GM18499 (cell line): Measurements from ENCODE around the gene NUDCD3.
"Not testable (repeated sequence)": the region's sequence is repeated elsewhere in the genome, so short reads cannot be mapped to it uniquely, and the experiment has no call there.

ENCODE experiments used
- ATAC-seq: cut with Tn5 transposase; IDR thresholded peaks from one replicate; pipeline ENCODE4 v1.9.1; 2021; ENCODE audit warnings: moderate number of reproducible peaks; ENCODE audit not compliant: insufficient read depth, unreplicated experiment

NUDCD3 gene

DNA sequence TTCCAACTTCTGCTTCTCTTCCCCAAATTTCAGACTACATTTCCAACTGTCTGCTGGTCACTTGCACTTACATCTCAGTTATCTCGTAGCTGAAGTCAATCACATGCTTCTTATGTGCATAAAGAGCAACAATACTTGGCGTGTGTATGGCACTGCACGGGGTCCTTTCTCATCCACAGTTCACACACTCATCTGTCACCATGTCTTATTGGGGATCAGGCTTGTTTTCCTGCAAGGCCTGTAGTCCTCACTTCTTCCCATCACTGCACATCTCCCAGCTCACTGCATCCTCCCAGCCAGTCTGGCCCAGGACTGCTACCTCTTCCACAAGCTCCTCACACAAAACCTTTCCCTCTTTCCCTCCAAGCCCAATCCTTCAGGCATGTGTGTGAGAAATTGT, 35.3 kb downstream of the NUDCD3 start:
- ATAC-seq: no peak

DNA sequence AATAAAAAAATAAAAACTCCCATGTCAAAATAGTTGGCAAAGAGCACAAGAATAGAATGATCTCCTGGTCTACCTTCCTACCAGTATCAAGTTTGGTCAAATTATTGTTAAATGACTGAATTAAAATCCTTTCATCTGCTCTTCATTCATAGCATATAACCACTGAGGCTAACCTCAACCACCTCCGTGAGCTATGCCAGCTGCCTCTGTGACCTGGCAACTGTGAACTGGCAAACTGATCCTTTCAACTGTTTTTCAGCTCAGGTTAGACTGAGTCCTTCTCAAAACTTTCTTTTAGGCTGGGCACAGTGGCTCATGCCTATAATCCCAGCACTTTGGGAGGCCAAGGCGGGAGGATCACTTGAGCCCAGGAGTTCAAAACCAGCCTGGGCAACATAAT, 36.1 kb downstream of the NUDCD3 start:
- ATAC-seq: no peak

DNA sequence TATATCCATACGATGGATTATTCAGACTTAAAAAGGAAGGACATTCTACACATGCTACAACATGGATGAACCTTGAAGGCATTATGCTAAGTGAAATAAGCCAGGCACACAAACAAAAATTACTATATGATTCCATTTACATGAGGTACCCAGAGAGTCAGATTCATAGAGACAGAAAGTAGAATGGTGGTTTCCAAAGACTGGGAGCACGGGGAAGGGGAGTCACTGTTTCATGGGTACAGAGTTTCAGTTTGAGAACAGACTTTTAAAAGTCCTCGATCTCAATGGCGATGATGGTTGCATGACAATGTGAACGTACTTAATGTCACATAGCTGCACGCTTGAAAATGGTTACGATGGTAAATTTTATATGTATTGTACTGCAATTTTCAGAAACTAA, 39.3 kb downstream of the NUDCD3 start:
- ATAC-seq: no peak

DNA sequence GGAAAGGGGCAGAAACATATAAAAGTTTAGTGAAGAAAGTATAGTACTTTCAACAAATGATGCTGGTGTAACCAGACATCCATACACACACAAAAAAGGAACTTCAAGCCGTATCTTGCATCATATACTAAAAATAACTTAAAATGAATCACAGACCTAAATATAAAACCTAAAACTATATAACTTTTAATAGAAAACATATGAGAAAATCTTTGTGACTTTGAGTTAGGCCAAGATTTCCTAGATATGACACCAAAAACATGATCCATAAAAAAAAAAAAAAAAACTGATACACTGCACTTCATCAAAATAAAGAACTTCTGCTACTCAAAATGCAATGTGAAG, 40.9 kb downstream of the NUDCD3 start:
- no peak for ATAC-seq

DNA sequence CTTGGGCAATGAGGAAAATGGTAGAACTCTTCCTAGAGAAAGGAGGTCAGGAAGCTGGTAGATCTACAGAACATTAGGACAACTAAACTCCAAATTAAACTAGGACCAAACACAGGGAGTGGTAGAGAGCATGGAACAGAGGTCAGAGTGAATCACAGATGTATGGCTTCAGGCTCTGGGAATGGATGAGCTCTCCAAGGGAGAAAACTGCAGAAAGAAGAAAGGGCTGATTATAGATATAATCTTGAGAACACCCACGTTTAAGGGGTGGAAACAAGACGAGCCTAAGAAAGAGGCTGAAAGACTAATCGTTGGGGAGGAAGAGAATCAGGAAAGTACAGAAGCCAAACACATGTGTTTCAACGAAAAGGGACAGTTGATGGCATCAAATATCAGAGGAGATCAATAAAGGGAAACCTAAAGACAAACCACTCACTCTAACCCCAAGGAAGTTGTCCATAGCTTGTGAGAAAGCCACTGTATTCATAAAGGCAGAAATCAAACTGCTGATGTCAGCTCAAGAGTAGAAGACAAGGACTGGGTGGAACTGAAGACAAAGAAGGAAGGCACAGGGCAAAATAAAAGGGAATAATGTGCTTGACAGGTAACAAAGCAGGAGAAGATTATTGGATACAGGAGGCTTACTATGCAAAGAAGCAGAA, 41.4 kb downstream of the NUDCD3 start:
- no peak for ATAC-seq

DNA sequence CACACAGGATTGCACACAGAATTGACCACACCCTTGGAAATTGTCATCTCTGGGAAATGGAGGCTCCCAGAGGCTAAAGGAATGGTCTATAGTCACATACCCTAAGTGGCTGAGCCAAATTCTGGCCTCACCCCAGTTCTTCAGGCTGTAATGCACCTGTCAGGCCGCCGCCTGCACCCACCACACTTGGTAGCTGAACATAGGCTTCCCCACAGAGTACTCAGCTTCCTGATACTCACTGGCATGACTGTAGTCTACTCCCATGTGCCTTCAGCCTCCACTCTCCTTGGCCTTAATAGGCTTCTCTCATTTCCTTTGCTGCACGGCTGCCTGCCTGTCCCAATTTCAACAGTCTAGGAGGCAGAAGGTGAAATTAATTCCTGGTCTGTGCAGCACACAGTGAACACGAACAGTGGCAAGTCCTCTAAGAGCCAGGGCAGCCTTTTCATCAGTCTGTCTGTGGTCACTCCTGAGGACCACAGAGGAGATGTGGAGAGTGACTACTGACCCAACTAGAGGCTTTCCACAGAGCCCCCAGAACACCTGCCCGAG, 42.5 kb downstream of the NUDCD3 start:
- no peak for ATAC-seq

DNA sequence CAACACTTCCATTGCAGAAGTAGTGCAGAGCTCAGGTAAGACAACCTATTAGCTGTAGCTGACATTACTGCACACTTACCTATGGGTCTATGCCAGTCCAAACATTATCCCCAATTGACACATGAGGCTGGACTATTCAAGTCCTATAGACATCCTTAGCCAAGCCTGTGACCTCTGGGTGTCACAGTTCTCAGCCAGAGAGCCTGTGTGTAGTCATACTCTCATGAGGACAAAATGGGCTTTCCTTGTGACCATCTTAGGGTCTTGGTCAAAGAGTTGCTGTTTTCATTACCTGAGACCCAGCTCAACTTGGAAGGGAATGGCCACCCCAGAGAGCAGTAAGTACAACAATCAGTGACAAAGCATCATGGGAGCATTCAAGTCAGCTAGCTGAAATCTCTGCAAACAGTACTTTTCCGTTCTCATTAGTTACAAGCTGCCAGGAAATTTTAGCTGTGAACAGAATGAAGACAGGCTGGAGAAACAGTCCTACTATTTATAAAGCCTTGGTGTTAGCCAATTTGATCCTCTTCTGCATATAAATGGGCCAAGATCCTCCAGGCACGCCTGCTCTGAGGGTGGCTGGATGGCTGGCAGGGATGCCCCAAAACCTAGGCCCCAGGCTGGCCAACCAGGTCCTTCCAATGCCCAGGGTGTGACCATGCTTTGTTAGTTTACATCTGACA, 44.3 kb downstream of the NUDCD3 start:
- ATAC-seq: no peak

DNA sequence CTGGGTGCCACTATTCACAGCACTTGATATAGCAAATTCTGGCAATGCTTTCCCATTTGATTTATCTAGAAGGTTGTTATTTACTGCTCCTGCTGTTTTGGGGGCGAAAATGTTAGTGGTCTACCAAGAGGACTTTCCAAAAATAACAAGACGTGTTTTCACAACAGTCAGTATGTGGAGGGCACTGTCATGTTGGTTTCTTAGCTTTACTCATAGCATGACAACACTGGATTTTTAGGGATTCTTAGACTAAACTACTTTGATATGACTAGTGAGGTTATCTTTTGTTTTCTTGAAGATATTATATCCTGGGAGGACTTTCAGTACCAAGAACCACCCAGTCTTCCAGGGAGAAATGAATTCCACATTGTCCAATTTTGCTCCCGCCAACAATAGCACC, 49.4 kb downstream of the NUDCD3 start:
- no peak for ATAC-seq

DNA sequence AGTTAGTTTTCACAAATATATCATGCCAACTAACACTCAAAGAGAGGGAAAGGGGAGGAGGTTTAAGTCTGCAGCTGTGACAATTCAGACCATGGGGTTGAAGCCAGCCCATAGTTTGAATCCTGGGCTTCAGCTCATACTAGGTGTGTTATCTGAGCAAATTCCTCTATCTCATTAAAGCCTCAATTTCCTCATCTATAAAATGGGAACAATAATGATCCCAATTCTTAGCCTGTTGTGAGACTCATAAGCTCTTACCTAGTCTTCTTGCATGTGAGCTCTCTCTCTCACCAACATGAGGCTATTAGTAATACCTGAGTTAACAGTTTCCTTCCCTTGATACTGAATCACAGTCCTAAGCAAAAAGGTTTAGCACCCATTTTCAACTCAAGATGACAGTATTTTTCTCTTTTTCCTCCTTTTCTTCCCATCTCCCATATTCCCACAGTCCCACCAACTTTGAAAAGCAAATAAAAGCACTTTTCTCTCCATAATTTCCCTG, 49.8 kb downstream of the NUDCD3 start:
- ATAC-seq: no peak

DNA sequence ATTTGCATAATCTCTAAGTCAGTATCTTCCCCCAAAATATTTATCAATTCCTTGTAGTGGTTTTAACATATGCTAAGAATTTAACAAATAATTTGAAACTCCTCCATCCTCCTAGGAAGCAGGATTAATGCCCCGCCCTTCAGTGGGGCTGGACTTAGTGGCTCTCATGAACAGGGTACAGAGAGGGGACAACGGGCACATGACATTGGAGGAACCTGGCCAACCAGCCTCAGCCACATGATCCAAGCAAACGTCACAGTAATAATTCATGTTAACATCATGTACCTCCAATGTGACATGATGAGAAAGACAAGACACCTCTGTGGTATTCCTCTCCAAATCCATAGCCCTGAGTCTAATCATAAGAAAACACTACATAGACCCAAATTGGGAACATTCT, 50.5 kb downstream of the NUDCD3 start:
- ATAC-seq: no peak

DNA sequence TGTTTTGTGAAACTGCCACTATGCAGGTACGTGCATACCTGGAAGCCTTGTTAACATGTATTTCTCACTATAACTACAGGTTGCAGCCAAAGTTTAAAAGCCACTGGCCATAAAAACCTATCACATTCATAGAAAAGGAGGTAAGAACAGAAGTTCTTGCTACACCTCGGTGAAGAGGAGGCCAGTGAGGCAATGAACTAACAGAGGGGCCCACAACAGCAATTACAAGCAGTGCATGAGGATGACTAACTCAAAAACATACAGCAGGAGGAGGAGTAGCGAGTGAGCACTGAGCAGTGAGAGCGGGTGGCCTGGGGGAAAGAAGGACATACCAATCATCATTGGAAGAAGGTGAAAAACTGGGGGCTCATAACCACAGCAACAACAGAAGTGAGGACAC, 51.6 kb downstream of the NUDCD3 start:
- no peak for ATAC-seq

DNA sequence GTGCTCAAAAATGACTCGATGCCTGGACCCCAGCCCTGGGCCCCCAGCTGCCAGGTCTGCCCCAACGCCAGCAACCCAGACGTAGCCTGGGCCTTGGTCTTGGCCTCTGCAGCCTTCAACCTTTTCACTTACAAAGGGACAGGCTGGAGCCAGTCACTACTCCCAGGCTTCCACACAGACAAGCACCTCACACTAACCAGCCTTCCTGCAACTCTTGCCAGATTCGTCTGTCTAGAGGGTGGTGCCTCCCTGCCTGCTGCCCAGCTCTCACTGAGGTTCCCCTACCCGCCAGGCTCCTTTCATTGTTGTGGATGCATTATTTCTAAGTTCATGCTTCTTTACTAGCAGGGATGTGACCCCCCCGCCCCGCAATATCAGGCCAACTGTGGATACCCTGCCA, 56.3 kb downstream of the NUDCD3 start:
- no peak for ATAC-seq

DNA sequence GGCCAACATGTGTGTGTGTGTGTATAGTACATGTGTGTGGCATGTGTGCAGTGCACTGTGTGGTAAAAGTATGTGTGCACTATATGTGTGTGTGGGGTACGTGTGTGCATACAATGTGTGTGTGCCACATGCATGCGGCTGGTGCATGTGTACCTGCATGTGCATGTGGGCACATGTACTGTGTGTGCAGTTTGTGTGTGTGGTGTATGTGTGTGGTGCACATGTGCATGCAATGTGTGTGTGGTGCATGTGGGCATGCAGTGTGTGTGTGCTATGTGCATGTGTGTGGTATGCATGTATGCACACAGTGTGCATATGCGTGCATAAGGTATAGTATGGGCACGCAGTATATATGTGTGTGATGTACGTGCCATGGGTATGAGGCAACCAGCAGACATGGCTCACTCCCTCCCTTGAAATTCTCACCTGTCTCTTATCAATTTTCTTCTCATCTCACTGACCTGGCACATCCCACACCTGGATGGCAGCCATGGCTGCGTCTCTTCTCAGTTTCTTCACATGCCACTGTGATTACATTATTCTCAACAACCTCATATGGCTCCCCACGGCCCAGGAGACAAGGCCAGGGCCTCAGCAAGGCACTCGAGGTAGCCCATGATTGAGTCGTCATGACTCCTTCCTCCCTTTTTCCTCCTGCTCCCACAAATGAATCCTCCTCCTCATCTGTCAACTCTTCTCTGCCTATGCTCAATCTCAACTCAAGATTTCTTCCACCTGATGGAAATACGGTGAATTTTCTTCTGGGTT, 57.0 kb downstream of the NUDCD3 start:
- ATAC-seq: no peak

DNA sequence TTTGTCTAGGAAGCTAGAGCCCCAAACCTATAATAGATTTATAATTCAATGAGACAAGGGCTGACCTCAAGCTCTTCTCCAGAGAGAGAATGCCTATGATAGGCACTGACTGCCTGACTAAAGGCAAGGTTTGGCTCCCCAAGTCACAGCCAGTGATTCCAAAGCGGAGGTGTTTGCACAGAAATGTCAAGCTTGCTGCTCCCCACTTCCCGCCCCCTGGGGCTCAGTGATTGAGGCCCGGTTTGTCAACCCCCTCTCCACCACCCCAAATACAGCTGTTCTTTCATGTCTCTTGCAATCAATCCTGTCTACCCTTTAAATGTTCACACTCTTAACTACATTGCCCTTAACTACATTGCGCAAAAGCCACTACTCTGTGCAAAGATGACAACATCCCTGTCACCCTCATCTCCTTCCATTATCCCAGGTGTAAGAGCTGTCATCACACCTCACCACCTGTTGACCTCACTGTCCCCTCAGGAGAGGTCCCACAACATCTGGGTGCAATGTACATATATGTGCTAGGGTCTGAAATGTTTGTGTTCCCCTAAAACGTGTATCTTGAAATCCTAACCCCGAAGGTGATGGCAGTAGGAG, 58.0 kb downstream of the NUDCD3 start:
- ATAC-seq: no peak

DNA sequence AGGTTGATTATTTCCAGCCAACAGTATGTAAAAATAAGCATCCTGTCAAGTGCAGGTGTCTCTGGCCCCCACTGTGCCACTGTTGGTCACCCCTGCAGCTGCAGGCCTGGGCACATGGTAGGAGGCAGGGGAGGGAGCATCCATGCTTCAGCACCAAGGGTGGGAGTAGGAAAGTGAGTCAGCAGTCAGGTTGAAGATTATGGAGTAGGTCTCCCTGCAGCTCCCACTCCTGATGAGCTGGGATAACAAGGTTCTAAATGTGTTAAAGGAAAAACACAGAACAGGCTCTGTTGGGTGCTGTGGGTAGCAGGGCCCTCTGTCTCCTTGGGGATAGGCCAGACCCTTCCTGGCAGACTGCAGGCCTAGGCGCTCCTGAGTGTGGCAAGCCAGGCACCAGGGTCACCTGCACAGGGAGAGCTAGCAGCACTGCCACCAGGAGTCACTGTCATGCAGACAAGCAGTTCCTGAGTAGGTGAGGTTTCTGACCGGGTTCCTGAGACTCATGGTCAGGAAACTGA, 59.3 kb downstream of the NUDCD3 start:
- no peak for ATAC-seq

DNA sequence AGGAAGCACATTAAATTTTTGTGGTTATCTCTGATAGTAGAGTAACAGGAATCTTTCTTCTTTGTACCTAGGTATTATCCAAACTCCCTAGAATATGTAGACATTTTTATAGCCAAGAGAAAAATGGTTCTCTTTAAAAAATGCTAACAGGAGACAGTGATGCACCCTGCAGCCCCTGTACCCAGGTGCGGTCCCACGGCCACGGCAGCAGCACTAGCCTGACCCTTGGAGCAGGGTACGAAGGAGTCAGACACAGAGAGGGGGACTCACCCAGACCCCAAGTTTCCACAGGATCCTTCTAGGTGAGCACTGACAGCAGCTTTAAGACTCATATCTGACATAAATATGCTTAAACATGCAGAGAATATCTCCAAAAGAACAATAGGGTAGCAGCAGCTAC, 60.4 kb downstream of the NUDCD3 start:
- ATAC-seq: no peak

DNA sequence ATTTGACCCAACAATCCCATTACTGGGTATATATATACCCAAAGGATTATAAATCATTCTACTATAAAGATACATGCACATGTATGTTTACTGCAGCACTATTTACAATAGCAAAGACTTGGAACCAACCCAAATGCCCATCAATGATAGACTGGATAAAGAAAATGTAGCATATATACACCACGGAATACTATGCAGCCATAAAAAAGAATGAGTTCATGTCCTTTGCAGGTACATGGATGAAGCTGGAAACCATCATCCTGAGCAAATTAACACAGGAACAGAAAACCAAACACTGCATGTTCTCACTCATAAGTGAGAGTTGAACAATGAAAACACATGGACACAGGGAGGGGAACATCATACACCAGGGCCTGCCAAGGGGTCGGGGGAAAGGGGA, 65.7 kb downstream of the NUDCD3 start:
- not testable (repeated sequence) for ATAC-seq

DNA sequence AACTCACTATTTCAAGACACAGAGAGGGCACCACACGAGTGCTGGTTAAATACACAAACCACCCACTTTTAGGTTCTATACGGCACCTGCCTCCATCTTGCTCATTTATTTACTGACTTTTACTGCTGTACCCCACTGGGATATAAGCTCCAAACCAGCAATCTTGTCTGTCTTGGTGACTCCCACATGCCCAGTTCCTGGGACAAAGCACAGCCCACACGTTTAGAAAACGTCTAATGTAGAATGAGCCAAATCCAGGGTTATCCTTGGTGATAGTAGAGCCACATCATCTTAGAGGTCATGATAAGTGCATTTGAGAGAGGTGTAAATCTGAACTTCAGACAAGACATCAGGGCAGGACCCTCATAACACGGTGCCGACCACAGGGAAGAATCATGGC, 73.5 kb downstream of the NUDCD3 start:
- no peak for ATAC-seq

DNA sequence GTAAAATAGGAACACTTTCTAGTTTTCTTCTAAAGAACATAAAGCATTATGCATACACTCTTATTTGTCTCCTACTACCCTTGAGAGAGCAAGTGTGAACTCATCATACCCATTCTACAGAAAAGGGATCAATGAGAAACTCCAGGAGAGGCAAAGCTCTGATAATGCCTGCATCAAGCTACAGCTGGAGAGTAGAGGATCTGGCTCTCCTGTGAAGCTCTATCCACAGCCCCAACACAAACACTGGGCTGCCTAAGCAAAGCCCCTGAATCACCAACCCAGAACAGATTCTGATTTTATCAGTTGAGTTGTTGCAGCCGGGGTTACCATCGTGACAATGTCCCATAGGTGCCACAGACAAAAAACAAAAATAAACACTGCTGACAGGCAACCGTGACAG, 74.9 kb downstream of the NUDCD3 start:
- no peak for ATAC-seq

DNA sequence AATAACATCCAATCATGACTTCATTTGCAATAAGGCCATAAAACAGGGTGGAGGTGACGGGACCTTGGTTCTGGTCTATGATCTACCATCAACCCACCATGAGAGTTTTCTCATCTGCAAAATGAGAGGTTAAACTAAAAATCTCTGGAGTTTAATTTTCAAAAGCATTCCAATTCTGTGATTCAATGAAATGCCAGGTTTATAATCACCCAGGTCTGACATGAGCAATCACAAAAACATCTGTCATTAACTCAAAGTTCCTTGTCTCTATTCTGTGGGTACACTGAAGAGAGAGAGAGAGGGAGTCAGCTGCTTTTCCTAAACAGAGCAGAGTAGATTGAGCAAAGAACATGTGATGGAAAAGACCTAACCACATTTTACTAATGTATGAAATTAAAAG, 75.4 kb downstream of the NUDCD3 start:
- no peak for ATAC-seq

DNA sequence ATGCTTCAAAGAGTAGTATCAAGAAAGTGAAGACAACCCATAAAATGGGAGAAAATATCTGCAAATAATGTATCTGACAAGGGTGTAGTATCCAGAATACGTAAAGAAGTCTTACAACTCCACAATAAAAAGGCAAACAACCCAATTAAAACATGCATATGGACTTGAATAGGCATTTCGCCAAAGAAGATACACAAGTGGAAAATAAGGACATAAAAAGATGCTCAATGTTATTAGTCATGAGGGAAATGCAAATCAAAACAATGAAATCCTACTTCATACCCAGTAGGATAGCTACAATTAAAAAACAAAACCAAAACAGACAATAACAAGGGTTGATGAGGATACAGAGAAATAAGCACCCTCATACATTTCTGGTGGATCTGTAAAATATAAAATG, 79.2 kb downstream of the NUDCD3 start:
- no peak for ATAC-seq
